ENCODE data around the gene GOLGA6D.
"Not testable (repeated sequence)": the region's sequence is repeated elsewhere in the genome, so short reads cannot be mapped to it uniquely, and the experiment has no call there.

GOLGA6D gene, protein sequence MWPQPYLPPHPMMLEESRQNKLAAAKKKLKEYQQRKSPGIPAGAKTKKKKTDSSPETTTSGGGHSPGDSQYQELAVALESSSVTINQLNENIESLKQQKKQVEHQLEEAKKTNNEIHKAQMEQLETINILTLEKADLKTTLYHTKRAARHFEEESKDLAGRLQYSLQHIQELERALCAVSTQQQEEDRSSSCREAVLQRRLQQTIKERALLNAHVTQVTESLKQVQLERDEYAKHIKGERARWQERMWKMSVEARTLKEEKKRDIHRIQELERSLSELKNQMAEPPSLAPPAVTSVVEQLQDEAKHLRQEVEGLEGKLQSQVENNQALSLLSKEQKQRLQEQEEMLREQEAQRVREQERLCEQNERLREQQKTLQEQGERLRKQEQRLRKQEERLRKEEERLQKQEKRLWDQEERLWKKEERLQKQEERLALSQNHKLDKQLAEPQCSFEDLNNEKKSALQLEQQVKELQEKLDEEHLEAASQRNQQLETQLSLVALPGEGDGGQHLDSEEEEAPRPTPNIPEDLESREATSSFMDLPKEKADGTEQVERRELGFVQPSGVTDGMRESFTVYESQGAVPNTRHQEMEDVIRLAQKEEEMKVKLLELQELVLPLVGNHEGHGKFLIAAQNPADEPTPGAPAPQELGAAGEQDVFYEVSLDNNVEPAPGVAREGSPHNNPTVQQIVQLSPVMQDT

DNA sequence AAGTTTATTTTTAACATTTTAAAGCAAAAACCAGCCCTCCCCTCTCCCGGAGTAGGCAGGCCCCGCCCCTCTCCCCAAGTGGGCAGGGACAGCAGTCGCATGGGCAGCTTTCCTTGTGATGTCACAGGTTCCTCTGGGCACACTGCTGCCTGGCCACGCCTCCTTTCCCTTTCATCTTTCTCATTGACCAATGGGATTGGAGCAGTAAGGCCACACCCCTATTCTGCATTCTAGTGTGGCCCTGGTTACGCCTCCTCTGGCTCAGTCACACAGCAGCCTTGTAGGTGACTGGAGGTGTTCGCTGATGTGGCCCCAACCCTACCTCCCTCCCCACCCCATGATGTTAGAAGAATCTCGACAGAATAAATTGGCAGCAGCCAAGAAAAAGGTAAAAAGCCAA is at the start of gene GOLGA6D:
TSS of gene GOLGA6D (plus strand) at position 264 of the 400 bp plus-strand sequence. CDS start at position 305, 41 bp downstream.
- not testable (repeated sequence) for H3K27me3 Mint-ChIP-seq; H3K9me3 Mint-ChIP-seq; H3K4me3 Mint-ChIP-seq; H3K27ac Mint-ChIP-seq; H3K36me3 Mint-ChIP-seq (ENCODE audit: low read depth); DNase-seq; H3K4me1 Mint-ChIP-seq (ENCODE audit: low read depth)

GRCh38 chr15:75233504-75234190 is 49.0 kb upstream of the GOLGA6D start:
- H3K27me3 Mint-ChIP-seq: peaks cover 26% of the 10 kb centered on the region
- DNase-seq: peak; percentile 23
- no peaks in the 10 kb centered on the region for H3K4me1 Mint-ChIP-seq (ENCODE audit: low read depth)
- H3K27ac Mint-ChIP-seq: no peak overlapping the region
- H3K9me3 Mint-ChIP-seq: no peaks in the 10 kb centered on the region
- H3K36me3 Mint-ChIP-seq (ENCODE audit: low read depth): no peaks in the 10 kb centered on the region
- H3K4me3 Mint-ChIP-seq: no peak overlapping the region

GRCh38 chr15:75234191-75234810 is 48.3 kb upstream of the GOLGA6D start:
- peaks cover under 1% of the 10 kb centered on the region for H3K4me1 Mint-ChIP-seq (ENCODE audit: low read depth)
- H3K36me3 Mint-ChIP-seq (ENCODE audit: low read depth): no peaks in the 10 kb centered on the region
- H3K4me3 Mint-ChIP-seq: no peak overlapping the region
- peak; percentile 22 for DNase-seq
- no peaks in the 10 kb centered on the region for H3K9me3 Mint-ChIP-seq
- peaks cover 26% of the 10 kb centered on the region for H3K27me3 Mint-ChIP-seq
- H3K27ac Mint-ChIP-seq: no peak overlapping the region

- H3K4me3 Mint-ChIP-seq: no peak overlapping the region
- no peaks in the 10 kb centered on the region for H3K9me3 Mint-ChIP-seq
- no peaks in the 10 kb centered on the region for H3K36me3 Mint-ChIP-seq (ENCODE audit: low read depth)
- H3K27me3 Mint-ChIP-seq: peaks cover 30% of the 10 kb centered on the region
- no peak for DNase-seq
- H3K4me1 Mint-ChIP-seq (ENCODE audit: low read depth): peaks cover 3% of the 10 kb centered on the region
- H3K27ac Mint-ChIP-seq: no peak overlapping the region
These were observed 47.5 kb upstream of the GOLGA6D start for GRCh38 chr15:75235051-75235673.

- H3K27me3 Mint-ChIP-seq: peaks cover 35% of the 10 kb centered on the region
- H3K36me3 Mint-ChIP-seq (ENCODE audit: low read depth): no peaks in the 10 kb centered on the region
- DNase-seq: no peak
- H3K4me3 Mint-ChIP-seq: no peak overlapping the region
- H3K9me3 Mint-ChIP-seq: no peaks in the 10 kb centered on the region
- H3K4me1 Mint-ChIP-seq (ENCODE audit: low read depth): peaks cover 3% of the 10 kb centered on the region
- H3K27ac Mint-ChIP-seq: no peak overlapping the region
These were observed 46.6 kb upstream of the GOLGA6D start for GRCh38 chr15:75235760-75236729.

DNA sequence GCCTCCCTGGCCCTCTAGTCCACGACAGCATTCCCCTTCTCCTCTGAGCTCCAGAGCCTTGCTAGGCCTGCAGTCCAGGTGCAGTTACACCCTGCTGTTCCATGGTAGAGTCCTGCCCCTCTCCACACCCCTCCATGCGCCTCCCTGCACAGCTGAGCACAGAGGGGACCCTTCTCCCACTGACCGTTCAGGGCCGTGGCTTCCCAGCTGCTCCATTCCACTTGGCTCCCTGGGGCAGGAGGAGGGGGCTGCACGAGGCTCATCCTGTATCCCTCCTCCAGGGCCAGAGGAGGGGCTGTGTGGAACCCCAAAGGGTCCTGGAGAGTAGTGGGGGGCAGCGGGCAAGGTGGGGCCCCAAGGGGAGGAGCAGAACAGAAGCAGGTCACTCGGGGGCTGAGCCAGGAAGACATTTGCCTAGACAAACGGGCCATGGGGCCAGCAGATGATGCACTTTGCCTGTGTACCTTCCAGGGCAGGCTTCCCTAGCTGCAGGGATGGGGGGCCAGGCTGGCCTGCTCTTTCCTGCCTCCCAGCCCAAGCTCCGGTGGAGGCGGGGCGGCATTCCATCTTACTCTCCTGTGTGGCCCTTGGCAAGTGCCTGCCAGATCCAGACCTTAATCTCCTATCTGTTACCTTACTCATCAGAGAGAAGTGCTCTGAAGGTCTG is 45.2 kb upstream of the GOLGA6D start:
- no peaks in the 10 kb centered on the region for H3K9me3 Mint-ChIP-seq
- H3K36me3 Mint-ChIP-seq (ENCODE audit: low read depth): no peaks in the 10 kb centered on the region
- H3K27ac Mint-ChIP-seq: no peak overlapping the region
- H3K4me3 Mint-ChIP-seq: no peak overlapping the region
- H3K4me1 Mint-ChIP-seq (ENCODE audit: low read depth): peaks cover 3% of the 10 kb centered on the region
- DNase-seq: peak; percentile 23
- peaks cover 23% of the 10 kb centered on the region for H3K27me3 Mint-ChIP-seq

DNA sequence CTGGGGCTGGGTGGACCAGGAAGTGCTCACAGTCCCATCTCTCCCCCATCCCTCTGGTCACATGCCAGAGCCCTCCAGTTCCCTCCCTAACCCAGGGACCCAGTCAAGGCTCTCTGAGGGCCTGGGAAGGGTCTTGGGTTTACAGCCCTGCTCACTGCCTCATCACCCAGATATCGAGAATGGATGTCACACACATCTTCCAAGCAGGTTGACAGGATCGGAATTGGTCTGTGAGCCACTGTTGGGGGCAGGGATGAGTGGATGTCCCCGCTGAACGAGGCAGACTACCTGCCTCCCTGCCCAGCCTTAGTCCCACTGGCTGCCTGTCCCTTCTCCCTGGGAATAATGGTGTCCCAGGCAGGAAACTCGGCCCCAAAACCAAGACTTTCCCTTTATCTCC is 44.5 kb upstream of the GOLGA6D start:
- no peak for DNase-seq
- Mint-ChIP-seq H3K4me3 (no peak overlapping the region), H3K27ac (no peak overlapping the region), H3K36me3 (ENCODE audit: low read depth) (no peaks in the 10 kb centered on the region), H3K27me3 (peaks cover 16% of the 10 kb centered on the region), H3K9me3 (no peaks in the 10 kb centered on the region), H3K4me1 (ENCODE audit: low read depth) (peaks cover 3% of the 10 kb centered on the region)

DNA sequence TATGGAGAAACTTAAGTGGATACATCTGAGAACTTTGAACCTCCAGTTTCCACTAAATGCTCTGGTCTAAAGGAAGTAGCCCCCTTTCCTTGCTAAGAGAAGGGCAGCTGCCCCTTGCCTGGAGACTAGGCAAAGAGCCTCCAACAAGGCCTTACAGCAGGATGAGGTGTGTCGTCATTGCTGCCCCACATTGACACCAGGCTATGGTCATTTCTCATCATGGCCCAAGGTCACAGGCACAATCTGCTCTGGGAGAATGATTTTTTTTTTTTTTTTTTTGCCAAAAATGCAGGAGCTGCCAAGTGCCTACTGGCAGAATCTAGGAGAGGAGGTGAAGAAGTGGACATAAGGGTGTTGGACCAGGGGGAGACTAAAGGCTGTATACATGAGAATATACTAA is 36.9 kb upstream of the GOLGA6D start:
- H3K9me3 Mint-ChIP-seq; DNase-seq; H3K36me3 Mint-ChIP-seq (ENCODE audit: low read depth); H3K4me3 Mint-ChIP-seq; H3K4me1 Mint-ChIP-seq (ENCODE audit: low read depth); H3K27ac Mint-ChIP-seq: not testable (repeated sequence)
- H3K27me3 Mint-ChIP-seq: peaks cover 19% of the 10 kb centered on the region

DNA sequence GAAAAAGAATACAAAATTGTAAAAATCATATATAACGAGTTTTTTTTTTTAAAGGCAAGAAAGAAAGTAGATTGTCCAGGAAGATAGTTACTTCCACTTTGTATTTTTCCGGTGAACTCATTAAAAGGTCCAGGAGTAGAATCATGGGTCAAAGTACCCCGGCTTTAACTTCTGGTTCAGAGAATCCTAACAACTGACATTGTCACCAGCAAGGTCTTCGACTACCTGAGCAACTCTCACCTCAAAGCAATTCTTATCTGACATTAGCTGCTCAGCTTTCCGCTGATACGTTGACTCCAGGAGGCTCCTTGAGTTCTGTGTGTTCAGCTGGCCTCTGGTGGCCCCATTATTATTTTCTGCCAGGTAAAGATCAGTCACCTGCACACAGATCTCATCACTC is 33.6 kb upstream of the GOLGA6D start:
- not testable (repeated sequence) for H3K27ac Mint-ChIP-seq; H3K4me3 Mint-ChIP-seq; DNase-seq; H3K36me3 Mint-ChIP-seq (ENCODE audit: low read depth); H3K9me3 Mint-ChIP-seq; H3K4me1 Mint-ChIP-seq (ENCODE audit: low read depth)
- peaks cover 20% of the 10 kb centered on the region for H3K27me3 Mint-ChIP-seq

GRCh38 chr15:75249726-75250125 is 32.9 kb upstream of the GOLGA6D start:
- no peaks in the 10 kb centered on the region for H3K4me1 Mint-ChIP-seq (ENCODE audit: low read depth)
- no peak for DNase-seq
- H3K9me3 Mint-ChIP-seq: no peaks in the 10 kb centered on the region
- no peaks in the 10 kb centered on the region for H3K36me3 Mint-ChIP-seq (ENCODE audit: low read depth)
- H3K4me3 Mint-ChIP-seq: no peak overlapping the region
- H3K27me3 Mint-ChIP-seq: peaks cover 20% of the 10 kb centered on the region
- no peak overlapping the region for H3K27ac Mint-ChIP-seq

- H3K27me3 Mint-ChIP-seq: peaks cover 20% of the 10 kb centered on the region
- H3K4me1 Mint-ChIP-seq (ENCODE audit: low read depth); H3K27ac Mint-ChIP-seq; DNase-seq; H3K9me3 Mint-ChIP-seq; H3K36me3 Mint-ChIP-seq (ENCODE audit: low read depth); H3K4me3 Mint-ChIP-seq: not testable (repeated sequence)
These were observed 31.3 kb upstream of the GOLGA6D start for GRCh38 chr15:75251343-75251742.

DNA sequence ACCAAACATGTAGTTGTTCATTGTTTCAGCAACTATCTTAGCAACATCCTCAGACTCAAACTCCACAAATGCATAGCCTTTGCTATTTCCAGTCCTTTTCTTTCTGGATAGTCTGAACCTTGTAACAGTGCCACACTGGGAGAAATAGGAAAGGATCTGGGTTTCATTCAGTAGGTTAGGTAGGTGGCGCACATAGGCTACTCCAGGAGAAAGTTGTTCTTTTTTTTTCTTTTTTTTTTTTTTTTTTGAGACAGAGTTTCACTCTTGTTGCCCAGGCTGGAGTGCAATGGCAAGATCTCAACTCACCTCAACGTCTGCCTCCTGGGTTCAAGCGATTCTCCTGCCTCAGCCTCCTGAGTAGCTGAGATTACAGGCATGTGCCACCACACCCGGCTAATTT is 30.4 kb upstream of the GOLGA6D start:
- H3K4me1 Mint-ChIP-seq (ENCODE audit: low read depth); H3K27ac Mint-ChIP-seq; H3K9me3 Mint-ChIP-seq; DNase-seq; H3K4me3 Mint-ChIP-seq; H3K36me3 Mint-ChIP-seq (ENCODE audit: low read depth): not testable (repeated sequence)
- peaks cover 19% of the 10 kb centered on the region for H3K27me3 Mint-ChIP-seq

- H3K4me3 Mint-ChIP-seq; H3K27me3 Mint-ChIP-seq; H3K27ac Mint-ChIP-seq; H3K36me3 Mint-ChIP-seq (ENCODE audit: low read depth); H3K4me1 Mint-ChIP-seq (ENCODE audit: low read depth); H3K9me3 Mint-ChIP-seq; DNase-seq: not testable (repeated sequence)
These were observed 24.6 kb upstream of the GOLGA6D start, which contains the start of gene GOLGA6C for GRCh38 chr15:75258034-75258433. TSS of gene GOLGA6C (plus strand) at chr15:75258334. CDS start at chr15:75258599, 265 bp downstream.

Data from activated T-cell treated with anti-CD3 and anti-CD28 coated beads, Interleukin-2, amount 50 U/mL, for 24 hours (primary cell).